Coronary artery (tissue), 2 donors: ENCODE data around the gene DENND2C.

Experiments
- DNase-seq: peaks from one replicate; pipeline ENCODE4 v3.0.0-alpha.2; 2017; ENCODE audit warnings: low spot score
- H3K27ac ChIP-seq, 2 donors: fragments of 200-600 bp; sonication (generic); one replicate each; pipeline ENCODE4 v1.5.1; 2016 to 2019
- H3K4me3 ChIP-seq: fragments of 200-600 bp; sonication (generic); 2 replicates; pipeline ENCODE4 v1.5.1; 2016; ENCODE audit warnings: mild to moderate bottlenecking, moderate library complexity
- TF ChIP-seq, protein P1 (sequence below): fragments of 200-600 bp; sonication (generic); IDR thresholded peaks from one replicate; pipeline ENCODE4 v1.5.1; 2019; ENCODE audit warnings: antibody characterized with exemption

DENND2C gene

DNA sequence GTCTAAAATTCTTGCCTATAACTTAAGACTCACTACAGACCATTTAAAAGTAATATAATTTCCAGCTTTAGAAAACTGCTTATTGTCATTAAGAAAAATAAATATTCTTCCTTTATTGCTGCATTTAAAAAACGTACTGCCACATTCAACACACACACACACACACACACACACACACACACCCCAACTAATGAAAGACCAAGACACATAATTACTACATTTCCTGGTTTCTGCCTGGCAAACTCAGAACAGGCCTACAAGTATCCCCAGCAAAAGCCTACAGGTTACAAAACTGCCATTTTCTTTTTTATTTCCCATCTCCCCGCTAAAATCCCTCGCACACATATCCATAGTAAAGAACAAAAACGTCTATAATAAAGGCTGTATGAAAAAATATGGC, 1.5 kb downstream of the DENND2C start:
- Histone ChIP-seq H3K4me3 (no peak overlapping the region), H3K27ac (no peak overlapping the region)
- TF ChIP-seq, protein P1, sequence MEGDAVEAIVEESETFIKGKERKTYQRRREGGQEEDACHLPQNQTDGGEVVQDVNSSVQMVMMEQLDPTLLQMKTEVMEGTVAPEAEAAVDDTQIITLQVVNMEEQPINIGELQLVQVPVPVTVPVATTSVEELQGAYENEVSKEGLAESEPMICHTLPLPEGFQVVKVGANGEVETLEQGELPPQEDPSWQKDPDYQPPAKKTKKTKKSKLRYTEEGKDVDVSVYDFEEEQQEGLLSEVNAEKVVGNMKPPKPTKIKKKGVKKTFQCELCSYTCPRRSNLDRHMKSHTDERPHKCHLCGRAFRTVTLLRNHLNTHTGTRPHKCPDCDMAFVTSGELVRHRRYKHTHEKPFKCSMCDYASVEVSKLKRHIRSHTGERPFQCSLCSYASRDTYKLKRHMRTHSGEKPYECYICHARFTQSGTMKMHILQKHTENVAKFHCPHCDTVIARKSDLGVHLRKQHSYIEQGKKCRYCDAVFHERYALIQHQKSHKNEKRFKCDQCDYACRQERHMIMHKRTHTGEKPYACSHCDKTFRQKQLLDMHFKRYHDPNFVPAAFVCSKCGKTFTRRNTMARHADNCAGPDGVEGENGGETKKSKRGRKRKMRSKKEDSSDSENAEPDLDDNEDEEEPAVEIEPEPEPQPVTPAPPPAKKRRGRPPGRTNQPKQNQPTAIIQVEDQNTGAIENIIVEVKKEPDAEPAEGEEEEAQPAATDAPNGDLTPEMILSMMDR = no peak
- DNase-seq = no peak

DNA sequence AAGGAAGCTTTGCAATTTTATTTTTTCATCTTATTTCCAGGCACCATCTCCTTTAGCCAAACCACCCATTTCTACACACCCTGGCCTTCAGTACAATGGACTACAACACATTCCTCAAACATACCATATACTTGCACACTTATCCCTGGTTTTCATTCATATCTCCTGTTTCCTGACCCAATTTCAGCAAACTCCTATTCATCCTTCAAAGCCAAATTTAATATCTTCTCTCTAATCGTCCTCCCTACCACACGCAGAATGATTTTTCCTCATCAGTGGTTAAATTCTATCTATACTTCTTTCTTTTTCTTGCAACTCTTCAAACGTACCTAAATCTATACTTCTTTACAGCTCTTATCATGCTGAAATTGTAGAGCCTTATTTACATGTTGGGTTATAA, 2.9 kb downstream of the DENND2C start:
- TF ChIP-seq, protein P1 = no peak
- no peak overlapping the region for H3K27ac ChIP-seq
- H3K4me3 ChIP-seq = no peak overlapping the region
- DNase-seq = no peak

DNA sequence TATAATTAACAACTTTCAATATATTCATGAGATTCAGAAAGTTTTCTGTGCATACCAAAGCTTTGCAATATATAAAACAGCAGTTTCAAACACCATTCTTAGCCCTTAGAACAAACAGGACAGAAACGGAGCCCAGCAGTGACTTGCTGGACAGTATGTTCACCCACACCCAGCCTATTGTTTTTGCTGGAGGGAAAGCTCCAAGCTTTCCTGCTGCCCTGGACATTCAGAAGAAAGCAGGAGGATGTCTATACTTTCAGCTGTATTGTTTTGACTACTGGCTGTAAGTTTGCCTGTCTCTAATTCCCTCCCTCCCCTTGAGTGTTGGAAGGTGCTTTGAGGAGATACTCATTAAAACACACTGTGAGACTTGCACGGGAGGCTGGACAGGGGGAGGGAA, 9.6 kb downstream of the DENND2C start:
- Histone ChIP-seq H3K4me3 (no peak overlapping the region), H3K27ac (no peak overlapping the region)
- DNase-seq = no peak
- TF ChIP-seq, protein P1 = no peak

DNA sequence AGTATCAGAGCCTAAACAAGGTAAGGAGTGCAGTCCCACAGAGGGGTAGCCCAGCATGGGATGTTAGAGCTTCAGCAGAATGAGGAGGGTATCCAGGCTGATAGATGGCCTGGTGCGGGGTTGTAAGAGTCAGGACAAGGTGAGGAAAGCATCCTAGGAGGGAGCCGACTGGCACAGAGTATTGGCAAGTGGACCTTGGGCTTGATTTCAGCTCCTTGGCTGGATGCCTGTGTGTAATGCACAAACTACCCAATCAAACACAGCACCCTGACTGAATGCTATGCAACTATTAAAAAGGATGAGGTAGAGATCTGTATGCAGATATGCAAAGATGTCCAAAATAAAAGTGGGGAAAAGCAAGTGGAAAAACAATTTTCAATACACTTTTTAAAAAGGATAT, 18.0 kb downstream of the DENND2C start:
- TF ChIP-seq, protein P1 = no peak
- Histone ChIP-seq H3K27ac (no peak overlapping the region), H3K4me3 (no peak overlapping the region)
- DNase-seq = no peak

DNA sequence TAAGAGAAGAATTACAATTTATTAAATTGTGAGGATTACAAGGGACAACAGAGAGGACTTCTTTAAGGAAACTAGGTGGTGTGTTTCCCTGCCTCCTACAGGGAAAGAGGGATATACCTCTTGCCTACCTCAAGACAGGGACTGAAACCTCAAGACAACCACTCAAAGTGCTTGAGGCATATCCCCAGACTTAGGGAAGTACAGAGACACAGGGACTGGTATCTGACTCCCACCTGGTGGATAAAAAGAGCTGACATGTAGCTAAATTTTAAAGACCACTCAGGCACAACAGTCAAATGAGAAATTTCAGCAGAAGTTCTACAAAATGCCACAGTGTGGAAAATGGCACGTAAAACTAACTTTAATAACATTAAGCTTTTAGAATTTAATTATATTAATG, 21.3 kb downstream of the DENND2C start:
- H3K27ac ChIP-seq = no peak overlapping the region
- TF ChIP-seq, protein P1 = no peak
- no peak overlapping the region for H3K4me3 ChIP-seq
- DNase-seq = no peak

DNA sequence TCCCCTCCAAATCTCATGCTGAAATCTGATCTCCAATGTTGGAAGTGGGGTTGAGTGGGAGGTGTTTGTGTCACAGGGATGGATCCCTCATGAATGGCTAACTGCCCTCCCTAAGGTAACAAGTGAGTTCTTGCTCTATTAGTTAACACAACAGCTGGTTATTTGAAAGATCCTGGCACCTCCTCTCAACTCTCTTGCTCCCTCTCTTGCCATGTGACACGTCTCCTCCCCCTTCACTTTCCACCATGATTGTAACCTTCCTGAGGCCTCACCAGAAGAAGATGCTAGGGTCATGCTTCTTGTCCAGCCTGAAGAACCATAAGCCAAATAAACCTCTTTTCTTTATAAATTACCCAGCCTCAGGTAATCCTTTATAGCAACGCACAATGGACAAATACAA, 28.5 kb downstream of the DENND2C start:
- Histone ChIP-seq H3K4me3 (no peak overlapping the region), H3K27ac (no peak overlapping the region)
- TF ChIP-seq, protein P1 = no peak
- DNase-seq = no peak

DNA sequence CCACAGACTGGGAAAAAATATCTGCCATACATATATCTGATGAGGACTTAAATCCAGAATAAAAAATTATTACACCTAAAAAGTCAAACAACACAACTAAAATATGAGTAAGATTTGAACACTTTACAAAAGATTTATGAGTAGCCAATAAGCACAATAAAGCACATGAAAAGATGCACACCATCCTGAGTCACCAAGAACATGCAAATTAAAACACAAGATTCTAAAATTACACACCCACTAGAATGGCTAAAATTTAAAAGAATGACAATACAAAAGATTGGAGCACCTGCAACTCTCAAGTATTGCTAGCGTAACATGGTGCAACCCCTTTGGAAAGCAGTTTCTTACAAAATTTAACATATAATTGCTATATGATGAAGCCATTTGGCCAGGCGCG, 30.9 kb downstream of the DENND2C start:
- TF ChIP-seq, protein P1 = no peak
- Histone ChIP-seq H3K27ac (no peak overlapping the region), H3K4me3 (no peak overlapping the region)
- no peak for DNase-seq
